Nephron (organoid): ENCODE data around the gene RND2.
"Not testable (repeated sequence)": the region's sequence is repeated elsewhere in the genome, so short reads cannot be mapped to it uniquely, and the experiment has no call there.

Source experiments
- H3K27ac Mint-ChIP-seq, 3 experiments: 2 replicates each; pipeline ENCODE4 v1.8.0; 2020; ENCODE audit warnings: mixed read lengths in 3 of 3, mild to moderate bottlenecking in 2 of 3, moderate library complexity in 1 of 3
- H3K27me3 Mint-ChIP-seq: 2 replicates; pipeline ENCODE4 v1.8.0; 2021; ENCODE audit warnings: low read depth, mild to moderate bottlenecking, moderate library complexity, mixed read lengths
- H3K36me3 Mint-ChIP-seq: 2 replicates; pipeline ENCODE4 v1.8.0; 2020; ENCODE audit warnings: low read depth, mixed read lengths
- H3K4me1 Mint-ChIP-seq: 2 replicates; pipeline ENCODE4 v1.8.0; 2020; ENCODE audit warnings: mixed read lengths
- H3K4me3 Mint-ChIP-seq, 3 experiments: 2 replicates each; pipeline ENCODE4 v1.8.0; 2020; ENCODE audit warnings: mild to moderate bottlenecking in 3 of 3, mixed read lengths in 3 of 3, moderate library complexity in 2 of 3
- H3K9me3 Mint-ChIP-seq: 2 replicates; pipeline ENCODE4 v1.8.0; 2020; ENCODE audit warnings: mixed read lengths
- CTCF ChIP-seq, 3 experiments: fragments of 200-600 bp; sonication (generic); IDR thresholded peaks; one replicate each; pipeline ENCODE4 v1.5.0; 2021; ENCODE audit warnings: antibody characterized with exemption in 3 of 3; ENCODE audit not compliant: unreplicated experiment in 3 of 3

The RND2 gene

GRCh38 chr17:42991471-42991870 lies 33.6 kb upstream of the RND2 start:
- Mint-ChIP-seq H3K27me3 (no peaks in the 10 kb centered on the region), H3K4me1 (no peaks in the 10 kb centered on the region), H3K27ac (no peak overlapping the region), H3K36me3 (peaks cover 51% of the 10 kb centered on the region), H3K9me3 (no peaks in the 10 kb centered on the region), H3K4me3 (no peak overlapping the region)
- TF ChIP-seq CTCF (IDR thresholded peaks at IDR 0.05; ENCODE audit: unreplicated experiment in 3 of 3), result no peak

- Mint-ChIP-seq H3K4me1 (peaks cover 3% of the 10 kb centered on the region), H3K9me3 (no peaks in the 10 kb centered on the region), H3K36me3 (peaks cover 41% of the 10 kb centered on the region), H3K27me3 (no peaks in the 10 kb centered on the region), H3K27ac (no peak overlapping the region), H3K4me3 (no peak overlapping the region)
- no peak for TF ChIP-seq CTCF (IDR thresholded peaks at IDR 0.05; ENCODE audit: unreplicated experiment in 3 of 3)
Observed at GRCh38 chr17:42992872-42993271, 32.2 kb upstream of the RND2 start.

- H3K27me3 Mint-ChIP-seq, H3K27ac Mint-ChIP-seq, H3K4me3 Mint-ChIP-seq, H3K4me1 Mint-ChIP-seq, H3K9me3 Mint-ChIP-seq: not testable (repeated sequence)
- peaks cover 31% of the 10 kb centered on the region for H3K36me3 Mint-ChIP-seq
Observed at GRCh38 chr17:42993913-42994312, 31.1 kb upstream of the RND2 start.

- H3K27ac Mint-ChIP-seq, result peak overlapping the region; percentile 71 to 98 (median 84)
- no peak for TF ChIP-seq CTCF (IDR thresholded peaks at IDR 0.05; ENCODE audit: unreplicated experiment in 3 of 3)
- H3K4me3 Mint-ChIP-seq, result peak overlapping the region; percentile 95 to 97 (median 97)
- no peaks in the 10 kb centered on the region for H3K9me3 Mint-ChIP-seq
- peaks cover 18% of the 10 kb centered on the region for H3K4me1 Mint-ChIP-seq
- H3K27me3 Mint-ChIP-seq, result no peaks in the 10 kb centered on the region
- peaks cover 34% of the 10 kb centered on the region for H3K36me3 Mint-ChIP-seq
Observed at GRCh38 chr17:42997390-42997983, 27.5 kb upstream of the RND2 start.

GRCh38 chr17:42997984-42998938 lies 26.8 kb upstream of the RND2 start, which contains the start of gene RPL27:
Gene RPL27 (plus strand): TSS chr17:42998419. CDS start chr17:42998751, 332 bp downstream.
- H3K27me3 Mint-ChIP-seq, result no peaks in the 10 kb centered on the region
- no peaks in the 10 kb centered on the region for H3K9me3 Mint-ChIP-seq
- H3K4me1 Mint-ChIP-seq, result peaks cover 18% of the 10 kb centered on the region
- H3K4me3 Mint-ChIP-seq, result peak within 1 kb of the TSS; percentile 95 to 97 (median 97)
- peaks cover 38% of the 10 kb centered on the region for H3K36me3 Mint-ChIP-seq
- peak within 1 kb of the TSS; percentile 71 to 98 (median 84) for H3K27ac Mint-ChIP-seq
- TF ChIP-seq CTCF (IDR thresholded peaks at IDR 0.05; ENCODE audit: unreplicated experiment in 3 of 3), result peak; percentile 83 to 91 (median 91)

- Mint-ChIP-seq H3K9me3 (no peaks in the 10 kb centered on the region), H3K27me3 (no peaks in the 10 kb centered on the region), H3K27ac (peak overlapping the region; percentile 71 to 98 (median 84)), H3K4me1 (peaks cover 18% of the 10 kb centered on the region), H3K36me3 (peaks cover 41% of the 10 kb centered on the region), H3K4me3 (peak overlapping the region; percentile 95 to 97 (median 97))
- no peak for TF ChIP-seq CTCF (IDR thresholded peaks at IDR 0.05; ENCODE audit: unreplicated experiment in 3 of 3)
Observed at GRCh38 chr17:42999003-42999525, 26.0 kb upstream of the RND2 start.

GRCh38 chr17:43000894-43001293 lies 24.1 kb upstream of the RND2 start:
- not testable (repeated sequence) for H3K4me3 Mint-ChIP-seq, H3K9me3 Mint-ChIP-seq, H3K27ac Mint-ChIP-seq, H3K27me3 Mint-ChIP-seq
- Mint-ChIP-seq H3K4me1 (peaks cover 18% of the 10 kb centered on the region), H3K36me3 (peaks cover 46% of the 10 kb centered on the region)
